Thyroid gland (tissue), 4 donors: ENCODE data around the gene SV2B.

Experiments used
- POLR2A ChIP-seq, 2 donors: fragments of 450-650 bp; IDR thresholded peaks; one replicate each; pipeline ENCODE4 v1.6.1; 2017; ENCODE audit warnings: antibody characterized with exemption in 2 of 2, mild to moderate bottlenecking in 2 of 2, moderate library complexity in 1 of 2
- TF ChIP-seq, protein P1 (sequence below), 6 experiments: fragments of 200-600 bp in 3 of 6; fragments of 450-650 bp in 3 of 6; sonication (generic) in 3 of 6; IDR thresholded peaks; one replicate each; pipeline ENCODE4 v1.5.1; 2016 to 2019; ENCODE audit warnings: antibody characterized with exemption in 6 of 6, mild to moderate bottlenecking in 2 of 6, inconsistent platforms in 1 of 6, moderate library complexity in 1 of 6

DNA sequence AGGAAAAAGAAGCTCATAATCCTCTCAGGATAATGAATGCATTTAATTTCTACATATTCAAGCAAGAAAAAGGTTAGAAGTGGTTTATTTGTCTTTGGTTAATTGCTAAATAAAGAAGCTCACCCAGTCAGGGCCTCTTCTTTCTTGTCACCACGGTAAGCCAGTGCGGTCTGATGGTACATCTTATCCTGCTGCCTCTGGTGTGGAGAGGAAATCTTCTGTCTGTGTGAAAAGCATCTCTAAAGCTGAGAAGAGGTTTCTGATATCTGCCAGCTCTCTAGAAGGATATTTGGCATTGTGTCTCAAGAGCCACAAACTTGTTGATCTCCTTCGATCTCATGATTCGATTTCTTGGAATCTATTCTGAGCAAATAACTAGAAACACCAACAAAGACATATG lies 144.9 kb downstream of the SV2B start:
- TF ChIP-seq, protein P1, sequence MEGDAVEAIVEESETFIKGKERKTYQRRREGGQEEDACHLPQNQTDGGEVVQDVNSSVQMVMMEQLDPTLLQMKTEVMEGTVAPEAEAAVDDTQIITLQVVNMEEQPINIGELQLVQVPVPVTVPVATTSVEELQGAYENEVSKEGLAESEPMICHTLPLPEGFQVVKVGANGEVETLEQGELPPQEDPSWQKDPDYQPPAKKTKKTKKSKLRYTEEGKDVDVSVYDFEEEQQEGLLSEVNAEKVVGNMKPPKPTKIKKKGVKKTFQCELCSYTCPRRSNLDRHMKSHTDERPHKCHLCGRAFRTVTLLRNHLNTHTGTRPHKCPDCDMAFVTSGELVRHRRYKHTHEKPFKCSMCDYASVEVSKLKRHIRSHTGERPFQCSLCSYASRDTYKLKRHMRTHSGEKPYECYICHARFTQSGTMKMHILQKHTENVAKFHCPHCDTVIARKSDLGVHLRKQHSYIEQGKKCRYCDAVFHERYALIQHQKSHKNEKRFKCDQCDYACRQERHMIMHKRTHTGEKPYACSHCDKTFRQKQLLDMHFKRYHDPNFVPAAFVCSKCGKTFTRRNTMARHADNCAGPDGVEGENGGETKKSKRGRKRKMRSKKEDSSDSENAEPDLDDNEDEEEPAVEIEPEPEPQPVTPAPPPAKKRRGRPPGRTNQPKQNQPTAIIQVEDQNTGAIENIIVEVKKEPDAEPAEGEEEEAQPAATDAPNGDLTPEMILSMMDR (IDR thresholded peaks at IDR 0.05) = no peak
- TF ChIP-seq POLR2A (IDR thresholded peaks at IDR 0.05) = no peak
